HG03175 (cell line): ENCODE measurements around the gene RPUSD2.

ENCODE experiments used
- ATAC-seq: cut with Tn5 transposase; IDR thresholded peaks from one replicate; pipeline ENCODE4 v1.9.1; 2021; ENCODE audit warnings: mild to moderate bottlenecking, moderate library complexity; ENCODE audit not compliant: unreplicated experiment

The RPUSD2 gene

GRCh38 chr15:40569129-40569953, at the start of gene RPUSD2:
Gene RPUSD2, plus strand, starts transcription at chr15:40569299. Its CDS starts 39 bp downstream, at chr15:40569338.
- ATAC-seq = peak; percentile 55

- no peak for ATAC-seq
Observed at GRCh38 chr15:40523611-40524010, 45.5 kb upstream of the RPUSD2 start.

- ATAC-seq = no peak
Observed at GRCh38 chr15:40525855-40526254, 43.2 kb upstream of the RPUSD2 start.

- no peak for ATAC-seq
Observed at GRCh38 chr15:40528801-40529200, 40.3 kb upstream of the RPUSD2 start.

GRCh38 chr15:40533763-40534364, 35.2 kb upstream of the RPUSD2 start:
- no peak for ATAC-seq

GRCh38 chr15:40534371-40534770, 34.7 kb upstream of the RPUSD2 start:
- no peak for ATAC-seq

- ATAC-seq = no peak
Observed at GRCh38 chr15:40536501-40536900, 32.6 kb upstream of the RPUSD2 start.

- no peak for ATAC-seq
Observed at GRCh38 chr15:40538976-40539375, 30.1 kb upstream of the RPUSD2 start.

- no peak for ATAC-seq
Observed at GRCh38 chr15:40543082-40543481, 26.0 kb upstream of the RPUSD2 start.

GRCh38 chr15:40543631-40544294, 25.3 kb upstream of the RPUSD2 start:
- peak; percentile 72 for ATAC-seq

GRCh38 chr15:40545457-40545856, 23.6 kb upstream of the RPUSD2 start:
- ATAC-seq = no peak

GRCh38 chr15:40548610-40549009, 20.5 kb upstream of the RPUSD2 start:
- ATAC-seq = no peak

GRCh38 chr15:40549894-40550293, 19.2 kb upstream of the RPUSD2 start:
- ATAC-seq = no peak

- peak; percentile 87 for ATAC-seq
Observed at GRCh38 chr15:40550341-40551037, 18.6 kb upstream of the RPUSD2 start.

- no peak for ATAC-seq
Observed at GRCh38 chr15:40554161-40554525, 15.0 kb upstream of the RPUSD2 start.

GRCh38 chr15:40555876-40556275, 13.2 kb upstream of the RPUSD2 start:
- ATAC-seq = no peak

- ATAC-seq = no peak
Observed at GRCh38 chr15:40558952-40559742, 10.0 kb upstream of the RPUSD2 start.

GRCh38 chr15:40562691-40563090, 6.4 kb upstream of the RPUSD2 start:
- ATAC-seq = no peak

GRCh38 chr15:40563426-40563825, 5.7 kb upstream of the RPUSD2 start:
- no peak for ATAC-seq

GRCh38 chr15:40564591-40565332, 4.3 kb upstream of the RPUSD2 start, which contains the start of gene CCDC32:
Gene CCDC32, minus strand, starts transcription at chr15:40565042. Its CDS starts 2,027 bp downstream, at chr15:40563015.
- peak; percentile 95 for ATAC-seq
